ENCODE measurements around the gene ZNF710. TPM values are rescaled to one million over a fixed set of nuclear protein-coding genes. Genes with fewer than 3 reads are reported as not detected.

The ZNF710 gene
- polyA plus RNA-seq, 1 donor from 2014 or later = 10.2 TPM

GRCh38 chr15:90062023-90062442, 60.9 kb downstream of the ZNF710 start:
- H3K36me3 ChIP-seq (ENCODE audit: insufficient read depth, low read length) = no peaks in the 10 kb centered on the region
- H3K9me2 ChIP-seq (ENCODE audit: insufficient read depth, low read length) = no peaks in the 10 kb centered on the region
- no peaks in the 10 kb centered on the region for H4K20me1 ChIP-seq (ENCODE audit: insufficient read depth)
- no peak overlapping the region for H2AFZ ChIP-seq (ENCODE audit: low read depth, low read length)
- H3K27ac ChIP-seq (ENCODE audit: low read length) = peak overlapping the region; percentile 44
- no peaks in the 10 kb centered on the region for H3K27me3 ChIP-seq (ENCODE audit: insufficient read depth, low read depth, low read length)
- peak overlapping the region; percentile 38 for H3K9ac ChIP-seq (ENCODE audit: low read length)
- no peak overlapping the region for H3K4me3 ChIP-seq (ENCODE audit: low read length)
- no peaks in the 10 kb centered on the region for H3F3A ChIP-seq (ENCODE audit: insufficient read depth, low read length, poor library complexity, severe bottlenecking)
- no peaks in the 10 kb centered on the region for H3K9me3 ChIP-seq (ENCODE audit: low read length)
- H3K79me2 ChIP-seq (replicated peaks; ENCODE audit: insufficient read depth, low read length) = no peaks in the 10 kb centered on the region
- H3K4me2 ChIP-seq (ENCODE audit: low read length) = no peak overlapping the region
- TF ChIP-seq SMC3 (conservative IDR thresholded peaks at IDR 0.05; ENCODE audit: poor library complexity) (no peak), CTCF (IDR thresholded peaks at IDR 0.05; ENCODE audit: poor library complexity, severe bottlenecking) (no peak), EP300 (conservative IDR thresholded peaks at IDR 0.05; ENCODE audit: poor library complexity, severe bottlenecking) (no peak), POLR2AphosphoS5 (IDR thresholded peaks at IDR 0.05) (no peak), EZH2 (IDR thresholded peaks at IDR 0.05; ENCODE audit: borderline replicate concordance, insufficient read depth, low read length, poor library complexity, severe bottlenecking) (no peak), TAF1 (IDR thresholded peaks at IDR 0.05; ENCODE audit: low read depth) (no peak), REST (IDR thresholded peaks at IDR 0.05; ENCODE audit: borderline replicate concordance) (no peak), MXI1 (conservative IDR thresholded peaks at IDR 0.05; ENCODE audit: poor library complexity, severe bottlenecking) (no peak), RAD21 (conservative IDR thresholded peaks at IDR 0.05) (no peak)

- H3K27me3 ChIP-seq (ENCODE audit: insufficient read depth, low read depth, low read length) = no peaks in the 10 kb centered on the region
- H3K79me2 ChIP-seq (replicated peaks; ENCODE audit: insufficient read depth, low read length) = no peaks in the 10 kb centered on the region
- peak overlapping the region; percentile 38 for H3K9ac ChIP-seq (ENCODE audit: low read length)
- H4K20me1 ChIP-seq (ENCODE audit: insufficient read depth) = no peaks in the 10 kb centered on the region
- H3K36me3 ChIP-seq (ENCODE audit: insufficient read depth, low read length) = no peaks in the 10 kb centered on the region
- no peak for TF ChIP-seq CTCF (IDR thresholded peaks at IDR 0.05; ENCODE audit: poor library complexity, severe bottlenecking)
- TF ChIP-seq TAF1 (IDR thresholded peaks at IDR 0.05; ENCODE audit: low read depth) = no peak
- TF ChIP-seq EZH2 (IDR thresholded peaks at IDR 0.05; ENCODE audit: borderline replicate concordance, insufficient read depth, low read length, poor library complexity, severe bottlenecking) = no peak
- TF ChIP-seq MXI1 (conservative IDR thresholded peaks at IDR 0.05; ENCODE audit: poor library complexity, severe bottlenecking) = no peak
- no peak for TF ChIP-seq RAD21 (conservative IDR thresholded peaks at IDR 0.05)
- no peak for TF ChIP-seq POLR2AphosphoS5 (IDR thresholded peaks at IDR 0.05)
- no peak for TF ChIP-seq EP300 (conservative IDR thresholded peaks at IDR 0.05; ENCODE audit: poor library complexity, severe bottlenecking)
- TF ChIP-seq SMC3 (conservative IDR thresholded peaks at IDR 0.05; ENCODE audit: poor library complexity) = no peak
- no peak for TF ChIP-seq REST (IDR thresholded peaks at IDR 0.05; ENCODE audit: borderline replicate concordance)
- H3K9me2 ChIP-seq (ENCODE audit: insufficient read depth, low read length) = no peaks in the 10 kb centered on the region
- no peak overlapping the region for H2AFZ ChIP-seq (ENCODE audit: low read depth, low read length)
- no peaks in the 10 kb centered on the region for H3K9me3 ChIP-seq (ENCODE audit: low read length)
- H3K4me3 ChIP-seq (ENCODE audit: low read length) = no peak overlapping the region
- peak overlapping the region; percentile 44 for H3K27ac ChIP-seq (ENCODE audit: low read length)
- H3K4me2 ChIP-seq (ENCODE audit: low read length) = no peak overlapping the region
- H3F3A ChIP-seq (ENCODE audit: insufficient read depth, low read length, poor library complexity, severe bottlenecking) = no peaks in the 10 kb centered on the region
These were observed 61.4 kb downstream of the ZNF710 start for GRCh38 chr15:90062462-90062932.

Measured in neural cell (in vitro differentiated cells).